HG03342 (cell line): ENCODE data around the gene ZBTB48.
"Not testable (repeated sequence)": the region's sequence is repeated elsewhere in the genome, so short reads cannot be mapped to it uniquely, and the experiment has no call there.

Source experiments
- ATAC-seq: cut with Tn5 transposase; IDR thresholded peaks from one replicate; pipeline ENCODE4 v1.9.1; 2021; ENCODE audit warnings: mild to moderate bottlenecking, moderate library complexity; ENCODE audit not compliant: unreplicated experiment

The ZBTB48 gene

GRCh38 chr1:6590046-6590445, 10.3 kb downstream of the ZBTB48 start:
- ATAC-seq: no peak

DNA sequence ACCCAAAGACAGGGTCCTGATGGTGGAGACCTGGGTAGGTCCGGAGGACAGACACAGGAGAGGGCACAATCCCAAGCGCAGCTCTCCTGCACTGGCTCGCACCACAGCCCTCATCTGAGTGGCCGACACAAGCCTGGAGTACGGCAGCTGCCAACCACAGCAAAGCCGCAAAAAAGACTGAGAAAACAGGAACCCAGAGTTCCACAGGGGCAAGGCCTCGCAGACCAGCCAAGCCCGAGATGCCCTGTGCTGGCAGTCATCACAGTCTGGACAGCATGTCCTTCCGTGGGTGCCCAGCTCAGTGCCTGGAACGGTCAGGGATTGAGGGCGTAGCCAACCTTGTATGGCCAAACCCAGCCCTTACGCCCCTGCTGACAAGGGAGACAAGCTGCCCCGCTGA, 11.4 kb downstream of the ZBTB48 start:
- ATAC-seq: no peak

- no peak for ATAC-seq
Observed at GRCh38 chr1:6591644-6592043, 11.8 kb downstream of the ZBTB48 start.

- no peak for ATAC-seq
Observed at GRCh38 chr1:6592441-6592840, 12.6 kb downstream of the ZBTB48 start.

GRCh38 chr1:6592865-6593593, 13.2 kb downstream of the ZBTB48 start:
- ATAC-seq: no peak

DNA sequence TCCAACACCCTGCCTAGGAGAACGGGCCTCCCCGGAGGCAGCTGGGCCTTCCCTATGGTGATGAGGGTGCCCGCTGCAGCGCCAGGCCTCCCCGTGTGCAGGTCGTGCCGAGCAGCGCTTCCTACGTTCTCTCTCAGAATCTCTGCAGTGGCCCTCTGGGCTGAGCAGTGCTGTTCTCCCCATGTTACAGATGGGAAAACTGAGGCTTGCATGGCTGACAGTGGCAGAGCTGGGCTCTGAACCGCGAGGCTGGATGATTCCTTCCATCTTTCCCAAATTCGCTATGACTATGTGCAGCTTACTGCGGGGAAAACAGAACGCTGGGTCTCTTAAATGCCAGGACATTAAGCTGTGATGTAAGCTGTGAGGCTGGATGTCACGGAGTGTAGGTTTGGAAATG, 14.0 kb downstream of the ZBTB48 start:
- no peak for ATAC-seq

DNA sequence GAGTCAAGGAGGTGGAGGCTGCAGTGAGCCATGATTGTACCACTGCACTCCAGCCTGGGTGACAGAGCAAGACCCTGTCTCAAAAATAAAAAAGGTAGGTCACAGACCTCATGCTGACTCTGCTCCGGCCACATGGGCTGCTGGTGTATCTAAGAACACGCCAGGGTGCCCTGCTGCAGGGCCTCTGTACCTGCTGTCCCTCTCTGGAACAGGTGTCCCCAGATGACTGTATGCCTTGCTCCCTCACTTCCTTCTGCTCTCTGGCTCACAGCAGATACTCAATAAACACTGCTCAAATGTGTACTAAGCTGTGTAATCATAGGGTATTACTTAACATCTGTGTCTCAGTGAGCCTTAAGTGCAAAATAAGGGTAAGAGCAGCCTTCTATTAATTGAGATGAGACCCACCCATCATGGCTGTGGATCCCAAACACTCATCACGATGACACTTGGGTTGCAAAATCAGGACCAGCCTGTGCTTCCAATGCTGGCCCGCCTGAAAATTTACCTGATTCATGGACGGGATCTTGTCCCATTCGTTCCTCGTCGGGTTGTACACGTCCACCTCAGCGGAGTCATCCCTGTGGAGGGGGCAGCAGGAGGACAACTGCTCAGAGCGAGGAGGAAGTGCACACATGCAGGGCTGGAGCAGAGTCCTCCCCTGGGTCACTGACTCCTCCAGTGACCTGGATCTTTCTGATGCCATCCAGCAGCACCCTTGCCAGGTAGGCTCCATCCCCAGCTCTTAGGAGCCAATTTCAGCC, 15.4 kb downstream of the ZBTB48 start:
- ATAC-seq: no peak

DNA sequence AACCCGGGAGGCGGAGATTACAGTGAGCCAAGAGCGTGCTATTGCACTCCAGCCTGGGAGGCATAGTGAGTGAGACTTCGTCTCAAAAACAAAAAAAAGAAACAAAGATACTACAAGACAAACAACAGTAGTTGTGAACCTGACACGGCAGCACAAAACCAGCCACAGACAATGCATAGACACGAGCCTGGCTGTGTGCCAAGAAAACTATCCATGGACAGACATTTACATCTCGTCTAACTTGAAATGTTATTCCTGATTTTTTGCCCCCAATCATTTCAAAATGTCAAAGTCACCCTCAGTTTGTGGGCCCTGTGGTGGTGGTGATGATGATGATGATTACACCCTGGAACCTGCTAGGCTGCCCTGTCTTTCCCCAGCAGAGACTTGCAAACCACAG, 16.6 kb downstream of the ZBTB48 start:
- no peak for ATAC-seq

- ATAC-seq: no peak
Observed at GRCh38 chr1:6596886-6597776, 17.3 kb downstream of the ZBTB48 start.

DNA sequence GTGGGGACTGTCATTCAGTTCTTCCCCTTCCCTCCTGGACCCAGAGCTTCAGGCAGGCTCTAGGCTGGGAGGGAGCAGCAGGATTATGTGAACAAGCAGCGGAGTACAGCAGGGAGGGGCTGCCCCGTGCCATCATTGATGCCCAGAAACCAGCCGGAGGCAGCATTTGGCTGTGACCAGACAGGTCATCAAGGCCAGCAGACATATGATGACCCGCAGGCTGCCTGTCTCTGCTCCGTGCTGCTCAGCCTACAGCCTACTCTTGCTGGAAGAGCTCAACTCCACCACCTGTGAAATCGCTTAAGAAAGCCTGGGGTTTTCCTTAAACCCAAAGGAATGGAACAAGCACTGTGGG, 18.0 kb downstream of the ZBTB48 start:
- no peak for ATAC-seq

DNA sequence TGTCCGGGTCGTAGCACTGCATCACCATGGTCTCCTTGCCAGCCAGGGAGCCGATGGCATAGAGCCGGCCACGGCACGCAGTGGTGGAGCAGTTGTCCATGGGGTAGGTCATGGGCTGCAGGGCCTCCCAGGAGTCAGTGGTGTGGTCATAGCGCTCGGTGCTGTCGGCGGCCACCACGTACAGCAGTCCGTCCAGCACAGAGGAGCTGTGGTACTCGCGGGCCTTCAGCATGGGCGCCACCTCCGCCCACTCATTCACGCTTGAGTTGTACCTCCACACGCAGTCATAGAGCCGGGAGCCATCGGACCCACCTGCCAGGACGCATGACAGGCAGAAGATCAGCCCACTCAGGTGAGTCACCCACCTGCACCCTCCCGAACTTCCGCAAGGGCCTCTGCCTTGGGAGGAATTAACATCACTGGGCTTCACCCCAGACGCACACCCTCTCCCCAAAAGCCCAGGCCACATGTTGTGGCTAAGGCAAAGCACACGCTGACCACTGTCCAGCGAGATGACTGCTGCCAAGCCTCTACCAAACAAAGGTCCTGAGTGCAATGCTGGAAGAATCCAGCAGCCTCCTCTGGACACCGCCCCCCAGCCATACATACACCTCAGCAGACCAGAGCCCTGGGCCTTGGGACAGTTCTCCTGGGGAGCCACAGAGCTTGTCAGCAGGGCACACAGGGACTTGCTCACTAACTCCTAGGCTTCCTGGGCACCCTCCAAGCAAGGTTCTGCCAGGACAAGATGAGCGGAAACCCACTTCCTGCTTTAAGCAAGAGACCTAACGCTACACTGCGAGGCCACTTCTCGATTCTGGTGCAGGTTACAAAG, 19.6 kb downstream of the ZBTB48 start:
- ATAC-seq: no peak

DNA sequence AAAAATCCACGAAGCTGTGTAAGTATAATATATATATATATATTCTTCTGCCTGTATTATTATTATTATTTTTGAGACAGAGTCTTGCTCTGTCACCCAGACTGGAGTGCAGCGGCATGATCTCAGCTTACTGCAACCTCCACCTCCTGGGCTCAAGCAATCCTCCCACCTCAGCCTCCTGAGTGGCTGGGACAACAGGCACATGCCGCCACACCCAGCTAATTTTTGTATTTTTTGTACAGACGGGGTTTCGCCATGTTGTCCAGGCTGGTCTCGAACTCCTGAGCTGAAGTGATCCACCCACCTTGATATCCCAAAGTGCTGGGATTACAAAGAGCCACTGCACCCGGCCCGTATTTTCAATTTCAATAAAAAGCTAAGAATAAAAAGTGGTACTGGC, 20.2 kb downstream of the ZBTB48 start:
- not testable (repeated sequence) for ATAC-seq

- no peak for ATAC-seq
Observed at GRCh38 chr1:6600410-6601048, 20.7 kb downstream of the ZBTB48 start.

GRCh38 chr1:6601049-6601922, 21.5 kb downstream of the ZBTB48 start:
- ATAC-seq: peak; percentile 29

- ATAC-seq: peak; percentile 30
Observed at GRCh38 chr1:6601923-6602668, 22.3 kb downstream of the ZBTB48 start.

DNA sequence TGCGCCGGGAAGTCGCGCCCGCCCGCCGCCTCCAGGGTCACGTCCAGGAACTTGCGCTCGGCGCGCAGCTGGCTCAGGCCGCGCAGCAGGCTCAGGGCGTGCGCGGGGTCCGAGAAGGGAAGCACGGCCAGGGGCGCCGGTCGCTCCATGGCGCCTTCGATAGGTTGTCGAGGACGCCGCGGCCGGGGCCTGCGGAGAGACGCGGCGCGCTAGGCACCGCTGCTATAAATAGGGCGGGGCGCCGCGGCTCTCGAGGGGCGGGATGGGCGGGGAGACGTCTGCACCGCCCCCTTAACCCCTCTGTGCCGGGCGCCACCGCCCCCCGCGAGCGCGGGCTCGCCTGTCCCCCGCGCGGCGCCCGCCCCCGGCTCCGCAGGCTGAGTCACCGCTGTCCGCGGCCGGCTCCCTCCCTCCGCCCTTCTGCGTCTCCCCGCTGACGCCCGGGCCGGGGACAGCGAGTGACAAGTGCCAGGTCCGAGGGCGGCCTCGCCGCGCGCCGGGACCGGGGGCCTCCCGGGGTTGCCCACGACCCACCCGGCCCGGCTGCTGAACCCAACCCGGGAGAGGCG, 23.0 kb downstream of the ZBTB48 start, which contains the start of gene KLHL21:
Gene KLHL21, minus strand, starts transcription at position 201 of the 569 bp plus-strand sequence. Its CDS starts 52 bp downstream, at position 149.
- peak; percentile 45 for ATAC-seq

- ATAC-seq: peak; percentile 34
Observed at GRCh38 chr1:6603238-6603914, 23.6 kb downstream of the ZBTB48 start.
